ENCODE measurements around the gene SLC25A30.

DNA sequence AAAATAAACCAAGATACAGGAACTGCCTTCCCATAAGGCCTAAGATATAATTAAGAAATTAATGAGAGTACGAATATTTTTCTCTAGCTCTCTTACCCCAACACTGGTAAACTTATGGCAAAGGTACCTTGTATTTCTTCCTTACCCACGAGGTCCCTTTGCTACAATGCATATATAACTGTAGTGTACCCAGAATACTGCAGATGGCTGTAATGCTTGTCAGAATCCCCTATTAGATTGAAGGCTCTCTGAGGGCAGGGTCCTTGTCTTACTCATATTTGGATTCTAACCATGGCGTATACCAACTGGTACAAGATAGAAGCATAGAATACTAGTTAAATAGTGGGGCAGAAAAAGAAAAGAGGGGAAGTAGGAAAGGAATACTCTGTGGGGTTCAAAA, 15.1 kb downstream of the SLC25A30 start:
- TF ChIP-seq, protein P1, sequence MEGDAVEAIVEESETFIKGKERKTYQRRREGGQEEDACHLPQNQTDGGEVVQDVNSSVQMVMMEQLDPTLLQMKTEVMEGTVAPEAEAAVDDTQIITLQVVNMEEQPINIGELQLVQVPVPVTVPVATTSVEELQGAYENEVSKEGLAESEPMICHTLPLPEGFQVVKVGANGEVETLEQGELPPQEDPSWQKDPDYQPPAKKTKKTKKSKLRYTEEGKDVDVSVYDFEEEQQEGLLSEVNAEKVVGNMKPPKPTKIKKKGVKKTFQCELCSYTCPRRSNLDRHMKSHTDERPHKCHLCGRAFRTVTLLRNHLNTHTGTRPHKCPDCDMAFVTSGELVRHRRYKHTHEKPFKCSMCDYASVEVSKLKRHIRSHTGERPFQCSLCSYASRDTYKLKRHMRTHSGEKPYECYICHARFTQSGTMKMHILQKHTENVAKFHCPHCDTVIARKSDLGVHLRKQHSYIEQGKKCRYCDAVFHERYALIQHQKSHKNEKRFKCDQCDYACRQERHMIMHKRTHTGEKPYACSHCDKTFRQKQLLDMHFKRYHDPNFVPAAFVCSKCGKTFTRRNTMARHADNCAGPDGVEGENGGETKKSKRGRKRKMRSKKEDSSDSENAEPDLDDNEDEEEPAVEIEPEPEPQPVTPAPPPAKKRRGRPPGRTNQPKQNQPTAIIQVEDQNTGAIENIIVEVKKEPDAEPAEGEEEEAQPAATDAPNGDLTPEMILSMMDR (IDR thresholded peaks at IDR 0.05; ENCODE audit: insufficient read depth, low read length), result no peak
- TF ChIP-seq, protein P2, sequence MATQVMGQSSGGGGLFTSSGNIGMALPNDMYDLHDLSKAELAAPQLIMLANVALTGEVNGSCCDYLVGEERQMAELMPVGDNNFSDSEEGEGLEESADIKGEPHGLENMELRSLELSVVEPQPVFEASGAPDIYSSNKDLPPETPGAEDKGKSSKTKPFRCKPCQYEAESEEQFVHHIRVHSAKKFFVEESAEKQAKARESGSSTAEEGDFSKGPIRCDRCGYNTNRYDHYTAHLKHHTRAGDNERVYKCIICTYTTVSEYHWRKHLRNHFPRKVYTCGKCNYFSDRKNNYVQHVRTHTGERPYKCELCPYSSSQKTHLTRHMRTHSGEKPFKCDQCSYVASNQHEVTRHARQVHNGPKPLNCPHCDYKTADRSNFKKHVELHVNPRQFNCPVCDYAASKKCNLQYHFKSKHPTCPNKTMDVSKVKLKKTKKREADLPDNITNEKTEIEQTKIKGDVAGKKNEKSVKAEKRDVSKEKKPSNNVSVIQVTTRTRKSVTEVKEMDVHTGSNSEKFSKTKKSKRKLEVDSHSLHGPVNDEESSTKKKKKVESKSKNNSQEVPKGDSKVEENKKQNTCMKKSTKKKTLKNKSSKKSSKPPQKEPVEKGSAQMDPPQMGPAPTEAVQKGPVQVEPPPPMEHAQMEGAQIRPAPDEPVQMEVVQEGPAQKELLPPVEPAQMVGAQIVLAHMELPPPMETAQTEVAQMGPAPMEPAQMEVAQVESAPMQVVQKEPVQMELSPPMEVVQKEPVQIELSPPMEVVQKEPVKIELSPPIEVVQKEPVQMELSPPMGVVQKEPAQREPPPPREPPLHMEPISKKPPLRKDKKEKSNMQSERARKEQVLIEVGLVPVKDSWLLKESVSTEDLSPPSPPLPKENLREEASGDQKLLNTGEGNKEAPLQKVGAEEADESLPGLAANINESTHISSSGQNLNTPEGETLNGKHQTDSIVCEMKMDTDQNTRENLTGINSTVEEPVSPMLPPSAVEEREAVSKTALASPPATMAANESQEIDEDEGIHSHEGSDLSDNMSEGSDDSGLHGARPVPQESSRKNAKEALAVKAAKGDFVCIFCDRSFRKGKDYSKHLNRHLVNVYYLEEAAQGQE (IDR thresholded peaks at IDR 0.05; ENCODE audit: insufficient replicate concordance, low read depth), result no peak
- no peak for TF ChIP-seq POLR2AphosphoS5 (IDR thresholded peaks at IDR 0.05; ENCODE audit: low read depth)
- no peak for TF ChIP-seq GABPA (IDR thresholded peaks at IDR 0.05; ENCODE audit: low read depth)

Measured in HL-60 (cell line).